ENCODE data around the gene RXFP2.
A peak's percentile ranks its signal among the peaks of the same experiment; 100 is the strongest.

The RXFP2 gene, protein sequence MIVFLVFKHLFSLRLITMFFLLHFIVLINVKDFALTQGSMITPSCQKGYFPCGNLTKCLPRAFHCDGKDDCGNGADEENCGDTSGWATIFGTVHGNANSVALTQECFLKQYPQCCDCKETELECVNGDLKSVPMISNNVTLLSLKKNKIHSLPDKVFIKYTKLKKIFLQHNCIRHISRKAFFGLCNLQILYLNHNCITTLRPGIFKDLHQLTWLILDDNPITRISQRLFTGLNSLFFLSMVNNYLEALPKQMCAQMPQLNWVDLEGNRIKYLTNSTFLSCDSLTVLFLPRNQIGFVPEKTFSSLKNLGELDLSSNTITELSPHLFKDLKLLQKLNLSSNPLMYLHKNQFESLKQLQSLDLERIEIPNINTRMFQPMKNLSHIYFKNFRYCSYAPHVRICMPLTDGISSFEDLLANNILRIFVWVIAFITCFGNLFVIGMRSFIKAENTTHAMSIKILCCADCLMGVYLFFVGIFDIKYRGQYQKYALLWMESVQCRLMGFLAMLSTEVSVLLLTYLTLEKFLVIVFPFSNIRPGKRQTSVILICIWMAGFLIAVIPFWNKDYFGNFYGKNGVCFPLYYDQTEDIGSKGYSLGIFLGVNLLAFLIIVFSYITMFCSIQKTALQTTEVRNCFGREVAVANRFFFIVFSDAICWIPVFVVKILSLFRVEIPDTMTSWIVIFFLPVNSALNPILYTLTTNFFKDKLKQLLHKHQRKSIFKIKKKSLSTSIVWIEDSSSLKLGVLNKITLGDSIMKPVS

DNA sequence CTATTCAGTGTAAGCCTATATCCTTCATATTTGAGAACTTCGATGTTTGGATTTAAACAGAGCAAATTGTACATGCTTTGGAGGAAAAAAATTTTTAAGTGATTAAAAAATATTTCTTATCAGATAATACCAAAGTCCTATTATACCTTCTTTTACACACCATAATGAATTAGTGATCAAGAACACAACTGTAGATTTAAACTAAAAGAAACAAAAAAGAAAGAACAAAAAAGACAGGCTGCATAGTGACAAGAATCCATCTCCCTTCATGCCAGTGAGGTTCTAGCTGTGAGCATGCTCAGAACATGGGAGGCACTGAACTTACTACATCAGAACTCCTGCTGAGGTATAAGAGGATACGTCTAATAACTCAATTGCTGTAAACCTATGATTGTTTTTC lies at the start of gene RXFP2:
RXFP2 (plus strand) TSS at position 301 of the 400 bp plus-strand sequence; CDS start at position 388, 87 bp downstream.
- DNase-seq, result no peak

- no peak for DNase-seq
These were observed 42.0 kb upstream of the RXFP2 start for GRCh38 chr13:31697290-31697689.

GRCh38 chr13:31699650-31700049 lies 39.7 kb upstream of the RXFP2 start:
- DNase-seq, result no peak

DNA sequence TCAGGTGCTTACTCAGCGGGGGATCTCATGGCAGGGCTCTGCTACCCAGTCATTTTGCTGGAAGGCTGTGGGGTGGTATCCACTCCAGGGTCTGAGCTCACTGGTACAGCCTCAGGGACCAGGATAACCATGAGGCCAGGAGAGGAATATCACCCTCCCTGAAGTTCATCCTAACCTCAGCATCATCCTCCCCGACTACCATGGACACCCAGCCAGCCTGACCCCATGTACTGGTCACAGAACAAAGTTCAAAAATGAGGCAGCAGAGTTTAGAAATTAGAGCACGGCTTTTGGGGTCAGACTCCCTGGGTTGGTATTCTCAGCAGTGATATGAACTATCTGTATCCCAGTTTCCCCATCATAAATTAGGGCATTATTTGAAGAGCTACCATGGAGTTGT lies 35.5 kb upstream of the RXFP2 start:
- DNase-seq, result no peak

DNA sequence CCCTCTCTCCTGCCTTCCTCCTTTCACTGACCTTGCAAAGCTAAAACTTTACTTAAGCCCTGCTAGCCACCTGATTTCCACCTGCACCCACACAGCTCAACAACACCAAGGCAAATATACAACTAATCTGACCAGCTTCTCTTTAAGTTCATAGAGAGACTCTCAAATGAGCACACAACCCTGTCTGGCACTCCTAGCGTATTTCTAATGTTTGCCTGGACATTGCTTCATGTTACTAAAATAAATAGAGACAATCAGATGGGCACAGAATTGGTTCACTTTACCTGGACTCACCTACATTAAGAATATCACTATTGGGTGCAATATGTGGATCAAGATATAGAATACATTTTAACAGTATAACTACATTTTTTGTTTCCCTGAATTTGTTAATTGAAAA lies 33.2 kb upstream of the RXFP2 start:
- no peak for DNase-seq

DNA sequence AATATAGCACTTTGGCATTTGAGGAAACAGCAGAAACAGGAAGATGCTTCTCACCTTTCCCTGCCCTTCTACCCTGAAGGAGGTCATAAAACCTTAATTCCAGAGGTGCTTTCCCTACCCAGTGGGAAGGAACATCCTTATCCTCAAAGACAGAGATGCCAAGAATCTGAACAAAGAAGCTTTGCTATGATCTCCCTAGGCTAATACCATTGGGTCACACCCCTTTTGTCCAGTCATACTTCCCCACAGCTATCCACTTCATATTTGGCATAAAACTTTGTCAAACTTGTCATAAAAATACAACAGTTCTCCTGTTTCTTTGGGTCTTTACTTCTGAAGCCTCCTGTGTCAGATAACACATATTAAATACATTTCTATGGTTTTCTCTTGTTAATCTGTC lies 21.7 kb upstream of the RXFP2 start:
- DNase-seq, result no peak

- DNase-seq, result no peak
These were observed 20.1 kb upstream of the RXFP2 start for GRCh38 chr13:31719214-31719613.

DNA sequence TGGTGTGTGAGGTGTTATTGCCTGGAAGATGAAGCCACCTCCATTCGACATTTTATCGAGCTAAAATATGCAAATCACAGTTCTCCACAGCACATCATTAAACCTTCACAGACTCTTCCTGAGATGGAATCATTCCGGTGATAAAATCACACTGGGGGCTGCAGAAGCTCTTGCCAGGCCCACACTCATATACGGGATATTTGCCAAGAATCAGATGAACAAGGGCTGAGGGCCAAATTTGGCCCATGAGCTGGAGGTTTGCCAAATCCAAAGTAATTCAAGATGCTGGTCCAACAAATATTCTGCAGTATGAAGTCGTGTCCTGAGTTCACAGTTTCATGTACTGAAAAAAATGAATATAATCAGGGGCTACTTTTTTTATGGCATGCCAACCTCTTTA lies 16.7 kb upstream of the RXFP2 start:
- DNase-seq, result no peak

DNA sequence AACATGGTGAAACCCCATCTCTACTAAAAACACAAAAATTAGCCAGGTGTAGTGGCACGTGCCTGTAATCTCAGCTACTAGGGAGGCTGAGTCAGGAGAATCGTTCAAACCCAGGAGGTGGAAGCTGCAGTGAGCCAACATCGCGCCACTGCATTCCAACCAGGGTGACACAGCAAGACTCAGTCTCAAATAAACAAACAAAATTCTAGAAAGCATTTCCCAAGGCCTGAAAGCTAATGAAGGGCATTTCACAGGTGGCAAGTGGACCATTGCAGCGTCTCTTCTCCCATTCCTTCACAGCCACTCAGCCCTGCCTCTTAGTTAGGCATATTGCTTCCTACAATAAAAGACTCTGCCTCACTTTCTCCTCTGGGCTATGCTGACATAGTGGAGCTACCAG lies 13.5 kb upstream of the RXFP2 start:
- no peak for DNase-seq

- DNase-seq, result no peak
These were observed 7.4 kb upstream of the RXFP2 start for GRCh38 chr13:31731921-31732320.

DNA sequence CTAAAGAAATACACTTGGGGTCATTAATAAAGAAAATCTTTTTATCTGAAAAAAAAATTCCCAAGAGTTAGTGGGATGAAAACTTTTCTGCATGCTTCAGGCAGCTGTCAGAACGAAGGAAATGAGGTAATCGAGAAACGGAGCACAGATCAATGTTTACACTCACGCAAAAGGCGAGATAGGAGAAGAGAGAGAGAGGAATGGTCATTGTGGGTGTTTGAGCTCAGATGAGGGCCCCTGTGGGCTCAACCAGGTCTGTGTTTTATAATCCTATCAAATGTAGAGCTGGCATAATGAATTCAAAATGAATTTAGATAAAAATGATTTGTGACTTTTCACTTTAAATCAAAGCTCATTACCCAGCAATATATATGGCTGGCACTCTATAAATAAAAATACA lies 6.3 kb upstream of the RXFP2 start:
- DNase-seq, result no peak

- no peak for DNase-seq
These were observed 5.7 kb upstream of the RXFP2 start for GRCh38 chr13:31733647-31734046.

GRCh38 chr13:31742097-31742734 lies 2.9 kb downstream of the RXFP2 start:
- DNase-seq, result peak; percentile 31

DNA sequence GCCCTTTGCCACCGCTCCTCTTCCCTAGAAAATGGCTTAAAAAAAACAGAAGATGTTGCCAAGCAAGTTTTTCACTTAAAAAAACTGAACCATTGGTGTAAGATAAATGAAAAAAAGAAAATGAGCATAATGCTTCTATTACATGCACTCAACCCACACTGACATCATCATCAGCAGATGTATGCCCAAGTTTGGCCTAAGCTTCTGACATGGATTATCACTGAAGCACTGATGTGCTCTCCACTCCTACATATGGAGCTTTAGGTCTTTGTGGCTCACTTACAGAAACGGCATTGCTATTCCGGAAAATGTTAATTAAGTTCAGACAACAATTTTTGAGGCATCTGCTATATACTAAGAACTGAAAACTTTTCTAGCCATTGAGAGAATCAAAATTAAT lies 8.0 kb downstream of the RXFP2 start:
- no peak for DNase-seq

GRCh38 chr13:31747966-31748365 lies 8.6 kb downstream of the RXFP2 start:
- no peak for DNase-seq

GRCh38 chr13:31749929-31750328 lies 10.6 kb downstream of the RXFP2 start:
- DNase-seq, result no peak

DNA sequence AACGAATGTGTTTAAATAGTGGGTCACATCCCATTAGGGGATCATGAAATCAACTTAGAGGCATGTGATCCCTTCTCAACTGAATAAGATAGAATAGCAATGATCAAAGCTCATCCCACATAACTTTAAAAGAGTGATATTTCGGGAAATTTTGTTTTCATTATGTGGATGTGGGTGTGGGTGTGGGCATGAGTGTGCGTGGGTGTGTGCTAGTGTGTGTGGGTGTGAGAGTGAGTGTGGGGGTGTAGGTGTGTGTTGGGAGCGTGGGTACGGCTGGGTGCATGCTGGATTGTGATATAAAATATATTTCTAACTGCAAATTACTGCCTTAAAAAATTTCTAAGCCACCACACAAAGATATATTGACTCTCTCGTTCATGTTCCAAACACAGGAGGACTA lies 15.9 kb downstream of the RXFP2 start:
- no peak for DNase-seq

DNA sequence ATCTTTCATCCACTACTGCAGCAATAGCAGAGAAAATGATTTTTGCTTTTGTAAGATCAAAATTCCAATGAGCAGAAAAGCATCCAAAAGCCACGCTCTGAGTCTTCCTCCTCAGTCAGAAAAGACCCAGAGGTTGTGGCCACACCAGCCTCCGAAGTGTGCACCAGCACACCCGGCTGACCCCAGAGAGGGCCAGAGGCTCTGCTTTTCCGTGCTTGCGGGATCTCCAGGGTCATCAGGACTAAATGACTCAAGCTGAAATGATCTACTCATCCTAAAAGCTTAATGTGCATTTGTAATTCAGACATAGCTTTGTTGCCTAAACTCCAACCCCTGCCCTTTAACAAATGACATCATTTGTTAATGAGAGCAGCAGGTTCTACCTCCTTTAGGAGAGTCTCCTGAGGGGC lies 16.5 kb downstream of the RXFP2 start:
- no peak for DNase-seq

DNA sequence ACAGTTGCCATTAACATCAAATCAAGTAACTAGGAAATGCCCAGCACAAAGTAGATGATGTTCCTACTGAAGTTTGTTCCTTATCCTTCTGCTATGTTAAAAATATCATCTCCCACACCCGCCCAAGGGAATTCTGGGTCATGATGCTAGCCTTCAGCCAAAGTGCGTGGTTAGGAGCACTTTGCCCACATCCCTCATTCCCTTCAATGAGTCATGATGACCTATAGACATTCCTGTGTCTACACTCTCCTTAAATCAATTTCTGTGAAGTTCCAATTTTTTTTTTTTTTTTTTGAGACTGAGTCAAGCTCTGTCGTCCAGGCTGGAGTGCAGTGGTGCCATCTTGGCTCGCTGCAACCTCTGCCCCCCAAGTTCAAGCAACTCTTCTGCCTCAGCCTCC lies 17.0 kb downstream of the RXFP2 start:
- no peak for DNase-seq

DNA sequence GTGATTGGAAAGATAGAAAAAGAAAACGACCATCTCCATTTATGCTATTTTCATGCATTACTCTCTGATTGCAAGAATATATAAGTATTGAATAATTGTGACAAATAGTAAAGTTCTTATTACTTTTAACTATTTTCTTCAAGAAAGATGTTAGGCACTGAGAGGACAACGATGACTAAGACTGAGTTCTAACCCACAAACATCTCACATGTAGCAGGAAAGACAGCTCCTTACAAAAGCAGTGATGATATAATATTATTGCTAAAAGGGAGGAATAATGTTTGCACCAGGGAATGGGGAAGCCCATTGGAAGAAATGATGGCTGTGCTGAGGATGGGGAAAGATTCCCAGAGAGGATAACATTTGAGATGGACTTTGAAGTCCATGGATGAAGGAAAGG lies 22.6 kb downstream of the RXFP2 start:
- DNase-seq, result no peak

DNA sequence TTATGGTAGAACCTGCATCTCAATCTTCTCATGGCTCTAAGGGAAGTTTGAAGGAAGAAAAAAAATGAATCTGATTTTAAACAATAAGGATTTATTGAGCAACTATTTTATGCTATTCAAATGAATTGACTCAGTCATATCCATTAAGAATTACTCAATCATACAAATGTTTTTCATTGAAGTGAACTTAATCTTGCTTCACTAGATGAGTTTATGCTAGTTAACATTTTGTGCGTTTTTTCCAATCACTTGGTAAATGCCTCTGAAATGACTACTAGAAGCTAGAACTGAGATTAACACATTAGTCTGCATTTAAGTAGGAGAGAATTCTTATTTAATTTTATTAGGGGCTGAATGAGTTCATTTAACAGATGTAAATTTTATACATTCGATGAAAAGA lies 25.2 kb downstream of the RXFP2 start:
- DNase-seq, result no peak

DNA sequence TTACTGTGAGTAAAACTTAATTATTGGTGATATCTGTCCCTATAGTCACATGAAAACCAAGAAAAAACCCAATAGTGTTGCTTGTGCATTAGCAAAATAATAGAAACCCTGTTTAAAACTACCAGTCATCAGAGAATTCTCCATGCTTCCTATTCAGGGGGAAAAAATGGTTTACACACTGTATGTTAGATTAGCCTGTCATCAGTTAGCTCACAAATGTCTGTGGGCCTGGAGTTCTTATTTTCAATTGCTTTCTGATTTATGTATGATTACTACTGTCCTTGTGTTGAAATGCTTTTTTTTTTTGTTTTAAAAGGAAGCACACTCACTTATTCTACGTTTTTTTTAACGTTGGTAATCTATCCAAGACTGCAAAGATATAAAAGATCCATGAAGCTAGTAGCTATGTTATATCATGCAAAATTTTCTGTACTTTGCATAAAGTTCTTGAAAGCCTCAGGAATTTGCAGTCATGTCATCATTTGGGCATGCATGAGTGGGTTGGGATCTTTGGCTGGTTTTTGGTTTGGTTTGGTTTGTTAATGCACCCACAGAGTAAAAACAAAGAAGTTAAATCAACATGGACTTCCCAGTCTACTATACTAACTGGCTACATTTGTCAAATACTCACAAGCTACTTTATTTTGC lies 25.9 kb downstream of the RXFP2 start:
- DNase-seq, result no peak

- no peak for DNase-seq
These were observed 28.0 kb downstream of the RXFP2 start for GRCh38 chr13:31767175-31767900.
